HFFc6 (cell line): Measurements from ENCODE around the gene RAB35. TPM values are rescaled to one million over a fixed set of nuclear protein-coding genes. Genes with fewer than 3 reads are reported as not detected.

Experiments used
- DNase-seq: peaks from one replicate; pipeline ENCODE4 v3.0.0-alpha.2; 2018
- H3K27ac Mint-ChIP-seq: 2 replicates; pipeline ENCODE4 v1.8.0; 2020; ENCODE audit warnings: mild to moderate bottlenecking, mixed read lengths
- H3K27me3 Mint-ChIP-seq: 2 replicates; pipeline ENCODE4 v1.8.0; 2021; ENCODE audit warnings: mild to moderate bottlenecking, moderate library complexity, mixed read lengths; ENCODE audit not compliant: insufficient read depth
- H3K36me3 Mint-ChIP-seq: 2 replicates; pipeline ENCODE4 v1.8.0; 2021; ENCODE audit warnings: low read depth, mixed read lengths
- H3K4me1 Mint-ChIP-seq: 2 replicates; pipeline ENCODE4 v1.8.0; 2020; ENCODE audit warnings: low read depth, mixed read lengths
- H3K4me3 Mint-ChIP-seq: 2 replicates; pipeline ENCODE4 v1.8.0; 2020; ENCODE audit warnings: mild to moderate bottlenecking, moderate library complexity, mixed read lengths
- H3K9me3 Mint-ChIP-seq: 2 replicates; pipeline ENCODE4 v1.8.0; 2020; ENCODE audit warnings: mild to moderate bottlenecking, mixed read lengths
- CTCF ChIP-seq: fragments of 200-600 bp; sonication (generic); IDR thresholded peaks from 2 replicates; pipeline ENCODE4 v1.5.0; 2021; ENCODE audit warnings: antibody characterized with exemption, mild to moderate bottlenecking
- total RNA-seq, 6 experiments: library from RNA; stranded (reverse); fragmentation: NEBNext Ultra II Directional; extraction: Animal tissue kit (Norgen Biotek cat#: 25700); gene quantifications; 2 replicates in 1 of 6; 3 replicates in 5 of 6; pipeline ENCODE4 v1.2.3, GENCODE V29; 2021

Gene RAB35
- total RNA-seq, 6 experiments from 2014 or later = 50.5 to 62.0 (median 55.3) TPM

- Mint-ChIP-seq H3K36me3 (peaks cover 8% of the 10 kb centered on the region), H3K27me3 (peaks cover 5% of the 10 kb centered on the region), H3K4me3 (no peak overlapping the region), H3K9me3 (no peaks in the 10 kb centered on the region), H3K4me1 (peaks cover 18% of the 10 kb centered on the region), H3K27ac (no peak overlapping the region)
- no peak for TF ChIP-seq CTCF
- no peak for DNase-seq
Measured at GRCh38 chr12:120090626-120091295, 25.8 kb downstream of the RAB35 start.

GRCh38 chr12:120090206-120090605 is 26.3 kb downstream of the RAB35 start:
- Mint-ChIP-seq H3K36me3 (peaks cover 8% of the 10 kb centered on the region), H3K27ac (no peak overlapping the region), H3K27me3 (peaks cover 5% of the 10 kb centered on the region), H3K9me3 (no peaks in the 10 kb centered on the region), H3K4me3 (no peak overlapping the region), H3K4me1 (peaks cover 18% of the 10 kb centered on the region)
- no peak for DNase-seq
- no peak for TF ChIP-seq CTCF

GRCh38 chr12:120089796-120090195 is 26.8 kb downstream of the RAB35 start:
- Mint-ChIP-seq H3K4me1 (peaks cover 18% of the 10 kb centered on the region), H3K27me3 (peaks cover 5% of the 10 kb centered on the region), H3K36me3 (peaks cover 8% of the 10 kb centered on the region), H3K27ac (no peak overlapping the region), H3K4me3 (no peak overlapping the region), H3K9me3 (no peaks in the 10 kb centered on the region)
- TF ChIP-seq CTCF = no peak
- no peak for DNase-seq

GRCh38 chr12:120089105-120089504 is 27.4 kb downstream of the RAB35 start:
- H3K36me3 Mint-ChIP-seq = peaks cover 8% of the 10 kb centered on the region
- TF ChIP-seq CTCF = no peak
- peaks cover 18% of the 10 kb centered on the region for H3K4me1 Mint-ChIP-seq
- no peak overlapping the region for H3K4me3 Mint-ChIP-seq
- no peak overlapping the region for H3K27ac Mint-ChIP-seq
- H3K27me3 Mint-ChIP-seq = peaks cover 5% of the 10 kb centered on the region
- H3K9me3 Mint-ChIP-seq = no peaks in the 10 kb centered on the region
- no peak for DNase-seq

- H3K27me3 Mint-ChIP-seq = peaks cover 10% of the 10 kb centered on the region
- no peaks in the 10 kb centered on the region for H3K9me3 Mint-ChIP-seq
- H3K4me3 Mint-ChIP-seq = peak overlapping the region; percentile 88
- H3K4me1 Mint-ChIP-seq = peaks cover 18% of the 10 kb centered on the region
- peaks cover 8% of the 10 kb centered on the region for H3K36me3 Mint-ChIP-seq
- H3K27ac Mint-ChIP-seq = peak overlapping the region; percentile 93
- peak; percentile 97 for TF ChIP-seq CTCF
- peak; percentile 99 for DNase-seq
Measured at GRCh38 chr12:120086801-120087621, 29.5 kb downstream of the RAB35 start.
